ENCODE results near the gene ARHGAP32.
"Not testable (repeated sequence)": the region's sequence is repeated elsewhere in the genome, so short reads cannot be mapped to it uniquely, and the experiment has no call there.

- not testable (repeated sequence) for TF ChIP-seq CTCF, POLR2A (IDR thresholded peaks at IDR 0.05)
These were observed 35.0 kb downstream of the ARHGAP32 start for GRCh38 chr11:129157080-129157479.

Measured in thyroid gland (tissue), 4 donors.